Measurements from ENCODE around the gene NAALADL2.

Gene NAALADL2

GRCh38 chr3:175655351-175655750, 796.2 kb downstream of the NAALADL2 start:
- Histone ChIP-seq H3K4me1 (ENCODE audit: insufficient read depth, low read length) (peaks cover 8% of the 10 kb centered on the region; the same call in 1 of the 2 replicates), H3K9ac (ENCODE audit: low read depth, low read length) (no peak overlapping the region), H3K36me3 (ENCODE audit: insufficient read depth, low read length) (no peaks in the 10 kb centered on the region), H3K9me3 (ENCODE audit: control insufficient read depth, insufficient read depth, low read length) (no peaks in the 10 kb centered on the region)

DNA sequence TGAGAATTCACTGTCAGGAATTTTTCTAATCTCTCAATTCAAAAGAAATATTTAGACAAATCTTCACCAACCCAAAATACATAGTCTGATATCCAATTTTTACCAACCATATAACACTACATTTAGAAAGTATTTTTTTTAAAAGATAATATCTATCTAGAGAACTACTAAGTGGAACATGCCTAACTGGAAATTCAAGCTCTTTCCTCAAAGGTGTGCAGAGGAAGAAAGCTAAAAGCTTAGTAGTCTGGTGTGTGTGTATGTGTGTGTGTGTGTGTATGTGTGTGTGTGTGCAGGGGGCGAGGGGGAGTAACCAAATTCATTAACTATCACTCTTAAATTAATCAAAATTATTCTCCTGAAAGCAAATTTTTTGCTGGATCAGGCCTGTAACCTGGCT, 797.3 kb downstream of the NAALADL2 start:
- Histone ChIP-seq H3K9ac (ENCODE audit: low read depth, low read length) (no peak overlapping the region), H3K36me3 (ENCODE audit: insufficient read depth, low read length) (no peaks in the 10 kb centered on the region), H3K9me3 (ENCODE audit: control insufficient read depth, insufficient read depth, low read length) (no peaks in the 10 kb centered on the region), H3K4me1 (ENCODE audit: insufficient read depth, low read length) (peaks cover 8% of the 10 kb centered on the region; the same call in 1 of the 2 replicates)

DNA sequence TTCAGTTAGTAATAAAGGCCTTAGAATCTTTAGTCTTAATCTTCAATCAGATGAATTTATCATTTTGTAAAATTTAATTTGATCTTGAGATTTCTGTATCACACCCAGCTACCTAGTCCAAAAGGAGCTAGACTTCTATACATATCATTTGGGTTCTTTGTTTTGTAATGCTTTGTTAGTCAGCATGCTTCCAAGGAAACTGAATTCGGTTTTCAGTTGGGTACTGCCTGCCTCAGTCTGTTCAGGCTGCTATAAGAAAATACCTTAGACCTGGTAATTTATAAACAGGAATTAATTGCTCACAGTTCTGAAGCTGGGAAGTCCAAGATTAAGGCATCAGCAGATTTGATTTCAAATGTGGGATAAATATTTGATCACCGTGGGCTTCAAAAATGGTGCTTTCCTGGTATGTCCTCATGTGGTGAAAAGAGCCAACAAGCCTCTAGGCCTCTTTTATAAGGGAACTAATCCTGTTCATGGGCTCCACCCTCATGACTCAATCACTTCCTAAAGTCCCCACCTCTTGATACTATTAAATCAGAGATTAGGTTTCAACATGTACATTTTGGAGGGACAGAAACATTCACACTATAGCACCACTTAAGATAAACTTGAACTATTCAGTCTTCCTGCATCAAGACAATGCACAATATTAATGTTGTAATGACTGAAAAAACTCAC, 800.7 kb downstream of the NAALADL2 start:
- Histone ChIP-seq H3K9ac (ENCODE audit: low read depth, low read length) (no peak overlapping the region), H3K9me3 (ENCODE audit: control insufficient read depth, insufficient read depth, low read length) (no peaks in the 10 kb centered on the region), H3K4me1 (ENCODE audit: insufficient read depth, low read length) (peaks cover 8% of the 10 kb centered on the region; the same call in 1 of the 2 replicates), H3K36me3 (ENCODE audit: insufficient read depth, low read length) (no peaks in the 10 kb centered on the region)

DNA sequence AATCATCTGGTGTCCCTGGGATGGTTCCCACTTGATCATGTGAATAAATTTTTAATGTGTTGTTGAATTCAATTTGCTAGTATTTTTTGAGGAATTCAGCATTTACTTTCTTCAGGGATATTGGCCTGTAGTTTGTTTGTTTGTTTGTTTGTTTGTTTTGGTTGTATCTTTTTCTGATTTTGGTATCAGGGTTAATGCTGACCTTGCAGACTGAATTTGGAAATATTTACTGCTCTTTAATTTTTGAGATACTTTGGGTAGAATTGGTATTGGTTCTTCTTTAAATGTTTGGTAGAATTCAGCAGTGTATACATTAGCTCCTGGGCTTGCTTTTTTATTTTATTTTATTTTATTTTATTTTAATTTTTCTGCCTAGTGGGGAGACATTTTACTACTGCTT, 803.7 kb downstream of the NAALADL2 start:
- 0 out of 2 replicates have a peak, but pooled peaks cover 3% of the 10 kb centered on the region for H3K4me1 ChIP-seq (ENCODE audit: insufficient read depth, low read length)
- no peaks in the 10 kb centered on the region for H3K36me3 ChIP-seq (ENCODE audit: insufficient read depth, low read length)
- no peak overlapping the region for H3K9ac ChIP-seq (ENCODE audit: low read depth, low read length)
- H3K9me3 ChIP-seq (ENCODE audit: control insufficient read depth, insufficient read depth, low read length) = no peaks in the 10 kb centered on the region

GRCh38 chr3:175664911-175665310, 805.8 kb downstream of the NAALADL2 start:
- no peak overlapping the region for H3K9ac ChIP-seq (ENCODE audit: low read depth, low read length)
- no peaks in the 10 kb centered on the region for H3K4me1 ChIP-seq (ENCODE audit: insufficient read depth, low read length)
- H3K9me3 ChIP-seq (ENCODE audit: control insufficient read depth, insufficient read depth, low read length) = no peaks in the 10 kb centered on the region
- H3K36me3 ChIP-seq (ENCODE audit: insufficient read depth, low read length) = no peaks in the 10 kb centered on the region

DNA sequence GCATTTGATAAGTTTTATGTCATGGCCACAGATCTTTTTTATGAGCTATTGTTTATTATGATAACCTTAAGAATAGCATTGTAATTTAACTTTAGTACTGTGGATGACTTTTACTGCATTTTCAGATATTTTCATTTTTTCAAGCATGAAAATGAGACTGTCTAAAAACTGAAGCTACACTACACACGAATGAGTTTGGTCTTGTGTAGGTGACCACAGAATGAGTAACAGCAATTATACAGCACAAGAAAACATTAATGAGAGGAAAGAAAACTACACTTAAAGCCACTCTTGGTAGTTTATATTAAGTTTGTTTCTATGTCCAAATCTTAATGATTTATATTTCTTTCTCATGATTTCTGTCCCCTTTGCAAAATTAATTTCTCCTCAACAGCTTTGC, 809.2 kb downstream of the NAALADL2 start:
- Histone ChIP-seq H3K9ac (ENCODE audit: low read depth, low read length) (no peak overlapping the region), H3K4me1 (ENCODE audit: insufficient read depth, low read length) (no peaks in the 10 kb centered on the region), H3K9me3 (ENCODE audit: control insufficient read depth, insufficient read depth, low read length) (no peaks in the 10 kb centered on the region), H3K36me3 (ENCODE audit: insufficient read depth, low read length) (no peaks in the 10 kb centered on the region)

- Histone ChIP-seq H3K9me3 (ENCODE audit: control insufficient read depth, insufficient read depth, low read length) (no peaks in the 10 kb centered on the region), H3K9ac (ENCODE audit: low read depth, low read length) (no peak overlapping the region), H3K4me1 (ENCODE audit: insufficient read depth, low read length) (no peaks in the 10 kb centered on the region), H3K36me3 (ENCODE audit: insufficient read depth, low read length) (no peaks in the 10 kb centered on the region)
These were observed 811.4 kb downstream of the NAALADL2 start for GRCh38 chr3:175670557-175670956.

DNA sequence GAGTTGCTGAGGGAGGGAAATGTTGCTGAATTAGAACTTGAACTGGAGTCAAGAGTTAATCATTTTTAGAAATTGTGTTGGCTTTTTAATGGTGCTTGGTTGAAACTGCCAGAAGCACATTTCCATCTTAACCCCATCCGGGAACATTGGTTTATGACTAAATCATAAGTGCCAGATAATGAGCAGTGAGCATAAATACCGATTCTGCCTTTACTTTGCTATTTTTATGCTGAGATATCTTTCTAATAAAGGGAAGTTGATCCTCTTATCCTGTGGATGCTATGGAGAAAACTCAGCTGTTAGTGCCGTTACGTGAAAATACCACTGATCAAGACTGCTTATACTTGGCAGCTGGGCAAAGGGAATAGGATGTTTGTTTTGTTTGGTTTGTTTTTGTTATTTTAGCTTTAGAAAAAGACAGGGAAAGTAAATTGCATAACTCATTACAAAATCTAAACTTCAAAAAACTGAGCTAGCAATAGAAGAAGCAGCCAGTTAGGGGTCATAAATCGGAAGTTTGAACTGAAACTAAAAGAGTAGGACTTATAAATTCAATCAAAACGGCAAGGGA, 813.1 kb downstream of the NAALADL2 start:
- Histone ChIP-seq H3K9me3 (ENCODE audit: control insufficient read depth, insufficient read depth, low read length) (no peaks in the 10 kb centered on the region), H3K36me3 (ENCODE audit: insufficient read depth, low read length) (no peaks in the 10 kb centered on the region), H3K4me1 (ENCODE audit: insufficient read depth, low read length) (no peaks in the 10 kb centered on the region), H3K9ac (ENCODE audit: low read depth, low read length) (no peak overlapping the region)

GRCh38 chr3:175679568-175679967, 820.4 kb downstream of the NAALADL2 start:
- H3K4me1 ChIP-seq (ENCODE audit: insufficient read depth, low read length) = peaks cover 9% of the 10 kb centered on the region; the same call in 1 of the 2 replicates
- H3K9ac ChIP-seq (ENCODE audit: low read depth, low read length) = no peak overlapping the region
- no peaks in the 10 kb centered on the region for H3K36me3 ChIP-seq (ENCODE audit: insufficient read depth, low read length)
- H3K9me3 ChIP-seq (ENCODE audit: control insufficient read depth, insufficient read depth, low read length) = 0 out of 2 replicates have a peak, but pooled peaks cover 4% of the 10 kb centered on the region

- Histone ChIP-seq H3K9me3 (ENCODE audit: control insufficient read depth, insufficient read depth, low read length) (no peaks in the 10 kb centered on the region), H3K4me1 (ENCODE audit: insufficient read depth, low read length) (no peaks in the 10 kb centered on the region), H3K9ac (ENCODE audit: low read depth, low read length) (no peak overlapping the region), H3K36me3 (ENCODE audit: insufficient read depth, low read length) (no peaks in the 10 kb centered on the region)
These were observed 833.1 kb downstream of the NAALADL2 start for GRCh38 chr3:175692256-175692655.

DNA sequence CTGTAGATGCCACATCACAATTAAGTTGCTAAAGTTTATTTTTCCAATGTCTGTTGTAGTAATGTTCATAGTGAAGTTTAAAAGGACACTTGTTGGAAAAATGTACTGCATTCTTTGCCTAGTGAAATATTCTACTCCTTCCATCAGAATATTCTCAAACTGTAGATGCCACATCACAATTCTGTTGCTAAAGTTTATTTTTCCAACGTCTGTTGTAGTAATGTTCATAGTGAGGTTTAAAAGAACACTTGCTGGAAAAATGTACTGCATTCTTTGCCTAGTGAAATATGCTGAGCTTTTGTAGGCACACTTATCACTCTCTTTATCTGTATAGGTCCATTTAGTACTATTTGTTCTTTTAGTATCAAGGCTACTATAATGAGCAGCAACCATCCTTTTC, 836.1 kb downstream of the NAALADL2 start:
- no peaks in the 10 kb centered on the region for H3K9me3 ChIP-seq (ENCODE audit: control insufficient read depth, insufficient read depth, low read length)
- no peak overlapping the region for H3K9ac ChIP-seq (ENCODE audit: low read depth, low read length)
- no peaks in the 10 kb centered on the region for H3K36me3 ChIP-seq (ENCODE audit: insufficient read depth, low read length)
- H3K4me1 ChIP-seq (ENCODE audit: insufficient read depth, low read length) = no peaks in the 10 kb centered on the region

- Histone ChIP-seq H3K36me3 (ENCODE audit: insufficient read depth, low read length) (no peaks in the 10 kb centered on the region), H3K9ac (ENCODE audit: low read depth, low read length) (no peak overlapping the region), H3K4me1 (ENCODE audit: insufficient read depth, low read length) (no peaks in the 10 kb centered on the region), H3K9me3 (ENCODE audit: control insufficient read depth, insufficient read depth, low read length) (no peaks in the 10 kb centered on the region)
These were observed 843.8 kb downstream of the NAALADL2 start for GRCh38 chr3:175702956-175703355.

DNA sequence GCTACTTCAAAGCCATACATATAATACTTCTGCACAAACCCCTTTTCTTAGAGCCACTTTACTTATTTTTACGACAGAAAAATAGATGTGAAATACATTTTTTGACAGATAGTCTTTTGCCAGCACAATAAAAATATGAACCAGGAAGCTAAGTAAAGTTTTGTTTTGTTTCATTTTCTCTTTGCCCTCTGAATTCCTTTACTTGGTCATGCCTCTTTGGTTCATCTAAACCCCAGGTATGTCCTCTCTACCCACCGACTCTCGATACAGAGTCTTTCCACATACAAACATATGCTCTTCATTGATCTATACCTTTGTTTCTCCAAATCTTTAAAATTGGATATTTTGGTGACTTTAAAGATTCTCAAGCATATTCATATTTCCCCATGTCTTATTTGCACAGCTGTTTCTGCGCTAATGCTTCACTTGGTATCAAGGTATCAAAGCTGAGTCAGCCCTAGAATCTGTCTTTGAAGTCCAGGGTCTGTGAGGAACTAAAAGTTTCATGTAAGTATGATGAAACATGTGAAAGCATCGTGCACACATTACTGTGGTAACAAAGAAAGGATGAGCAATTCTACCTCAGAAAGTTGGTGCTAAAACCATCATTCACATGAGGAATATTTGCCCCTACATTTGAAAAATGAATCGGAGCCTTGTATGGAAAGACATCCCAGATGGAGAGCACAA, 845.4 kb downstream of the NAALADL2 start:
- Histone ChIP-seq H3K36me3 (ENCODE audit: insufficient read depth, low read length) (no peaks in the 10 kb centered on the region), H3K9ac (ENCODE audit: low read depth, low read length) (no peak overlapping the region), H3K4me1 (ENCODE audit: insufficient read depth, low read length) (no peaks in the 10 kb centered on the region), H3K9me3 (ENCODE audit: control insufficient read depth, insufficient read depth, low read length) (no peaks in the 10 kb centered on the region)

- Histone ChIP-seq H3K9me3 (ENCODE audit: control insufficient read depth, insufficient read depth, low read length) (no peaks in the 10 kb centered on the region), H3K4me1 (ENCODE audit: insufficient read depth, low read length) (no peaks in the 10 kb centered on the region), H3K36me3 (ENCODE audit: insufficient read depth, low read length) (no peaks in the 10 kb centered on the region), H3K9ac (ENCODE audit: low read depth, low read length) (no peak overlapping the region)
These were observed 854.1 kb downstream of the NAALADL2 start for GRCh38 chr3:175713268-175713667.

DNA sequence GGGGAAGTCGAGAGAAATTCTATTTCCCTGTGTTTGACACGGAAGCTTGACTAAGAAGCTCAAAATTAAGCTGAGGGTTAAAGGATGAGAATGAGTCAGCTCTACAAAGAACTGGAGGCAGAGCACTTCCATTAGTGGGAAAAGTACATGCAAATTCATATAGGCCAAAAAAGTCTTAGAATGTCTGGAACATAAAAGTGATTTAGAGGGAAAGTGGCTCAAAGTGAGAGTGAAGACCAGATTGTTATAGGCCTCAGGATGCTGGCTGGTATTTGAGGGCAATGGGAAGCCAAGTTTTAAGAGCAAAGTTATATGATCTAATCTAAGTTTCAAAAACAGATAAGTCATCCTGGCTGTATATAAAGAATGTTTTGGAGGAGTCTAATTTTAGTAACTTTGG, 857.3 kb downstream of the NAALADL2 start:
- Histone ChIP-seq H3K9ac (ENCODE audit: low read depth, low read length) (no peak overlapping the region), H3K4me1 (ENCODE audit: insufficient read depth, low read length) (no peaks in the 10 kb centered on the region)

More for the DNA sequence above, 857.3 kb downstream of the NAALADL2 start:
- H3K36me3 ChIP-seq (ENCODE audit: insufficient read depth, low read length) = no peaks in the 10 kb centered on the region
- no peaks in the 10 kb centered on the region for H3K9me3 ChIP-seq (ENCODE audit: control insufficient read depth, insufficient read depth, low read length)
